Breast epithelium (tissue), 4 donors: ENCODE data around the gene TERB1. TPM values are rescaled to one million over a fixed set of nuclear protein-coding genes. Genes with fewer than 3 reads are reported as not detected.

Source experiments
- DNase-seq, 2 donors: peaks; one replicate each; pipeline ENCODE4 v3.0.0-alpha.2; 2019; ENCODE audit warnings: low spot score in 2 of 2
- H3K27ac ChIP-seq, 2 donors: fragments of 200-600 bp; sonication (generic) in 1 of 2; one replicate each; pipeline ENCODE4 v1.5.1; 2016 to 2019; ENCODE audit warnings: mild to moderate bottlenecking in 1 of 2
- H3K27me3 ChIP-seq, 2 donors: fragments of 200-600 bp; sonication (generic) in 1 of 2; one replicate each; pipeline versions ENCODE4 v1.5.1 to v1.6.0; 2017 to 2019; ENCODE audit warnings: control low read depth in 1 of 2, mild to moderate bottlenecking in 1 of 2
- H3K36me3 ChIP-seq: fragments of 200-600 bp; one replicate; pipeline ENCODE4 v1.5.1; 2019
- H3K4me1 ChIP-seq, 2 donors: fragments of 200-600 bp; sonication (generic); one replicate each; pipeline ENCODE4 v1.5.1; 2016 to 2019; ENCODE audit warnings: control low read depth in 1 of 2
- H3K4me3 ChIP-seq, 3 donors: fragments of 200-600 bp; sonication (generic); 1 replicate in 2 of 3; 2 replicates in 1 of 3; pipeline ENCODE4 v1.5.1; 2016 to 2019; ENCODE audit warnings: mild to moderate bottlenecking in 3 of 3, moderate library complexity in 2 of 3
- H3K9me3 ChIP-seq, 2 donors: fragments of 200-600 bp; sonication (generic) in 1 of 2; one replicate each; pipeline ENCODE4 v1.5.1; 2016 to 2019; ENCODE audit warnings: control low read depth in 1 of 2
- POLR2A ChIP-seq: fragments of 450-650 bp; IDR thresholded peaks from one replicate; pipeline ENCODE4 v1.6.1; 2016; ENCODE audit warnings: antibody characterized with exemption, mild to moderate bottlenecking, moderate library complexity
- POLR2AphosphoS5 ChIP-seq, 3 donors: sonication (generic); formaldehyde crosslinking; IDR thresholded peaks; one replicate each; pipeline ENCODE4 v1.6.1; 2017; ENCODE audit warnings: antibody characterized with exemption in 3 of 3
- intact Hi-C: fragments of 100-400 bp; cut with DNase I; formaldehyde crosslinking; loops from one replicate; pipeline ENCODE4 v1.15.1; 2023; ENCODE audit warnings: low total_unique reads
- total RNA-seq, 3 donors: library from RNA; depleted of rRNA; stranded (reverse); fragments of >200 nt; gene quantifications; one replicate each; pipeline ENCODE4 v1.1.0, GENCODE V29; 2016
- TF ChIP-seq, protein P1 (sequence below), 3 donors: fragments of 450-650 bp; IDR thresholded peaks; one replicate each; pipeline ENCODE4 v1.5.1; 2016 to 2017; ENCODE audit warnings: antibody characterized with exemption in 3 of 3, mild to moderate bottlenecking in 3 of 3, moderate library complexity in 3 of 3

The TERB1 gene, protein sequence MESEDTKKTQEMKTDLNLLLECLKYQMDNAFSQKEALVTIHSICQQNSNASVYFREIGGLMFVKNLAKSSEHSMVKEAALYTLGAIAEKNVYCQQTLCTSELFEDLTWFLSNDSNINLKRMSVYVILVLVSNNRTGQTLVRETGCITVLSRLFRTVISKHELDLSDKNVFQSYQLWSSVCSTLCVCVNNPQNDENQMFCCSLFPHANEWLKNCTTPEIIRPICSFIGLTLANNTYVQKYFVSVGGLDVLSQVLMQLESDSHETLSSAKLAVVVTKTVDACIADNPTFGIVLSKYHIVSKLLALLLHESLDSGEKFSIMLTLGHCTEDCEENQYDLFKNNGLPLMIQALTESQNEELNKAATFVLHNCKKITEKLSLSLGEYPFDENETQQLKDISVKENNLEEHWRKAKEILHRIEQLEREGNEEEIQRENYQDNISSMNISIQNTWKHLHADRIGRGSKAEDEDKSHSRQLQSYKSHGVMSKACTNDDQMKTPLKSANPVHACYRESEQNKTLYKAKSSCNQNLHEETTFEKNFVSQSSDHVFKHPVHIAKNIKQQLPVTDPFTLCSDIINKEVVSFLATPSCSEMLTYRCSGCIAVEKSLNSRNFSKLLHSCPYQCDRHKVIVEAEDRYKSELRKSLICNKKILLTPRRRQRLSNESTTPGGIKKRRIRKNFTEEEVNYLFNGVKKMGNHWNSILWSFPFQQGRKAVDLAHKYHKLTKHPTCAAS
- total RNA-seq, result under 1 TPM; 0.33 to 0.64 (median 0.59) TPM

DNA sequence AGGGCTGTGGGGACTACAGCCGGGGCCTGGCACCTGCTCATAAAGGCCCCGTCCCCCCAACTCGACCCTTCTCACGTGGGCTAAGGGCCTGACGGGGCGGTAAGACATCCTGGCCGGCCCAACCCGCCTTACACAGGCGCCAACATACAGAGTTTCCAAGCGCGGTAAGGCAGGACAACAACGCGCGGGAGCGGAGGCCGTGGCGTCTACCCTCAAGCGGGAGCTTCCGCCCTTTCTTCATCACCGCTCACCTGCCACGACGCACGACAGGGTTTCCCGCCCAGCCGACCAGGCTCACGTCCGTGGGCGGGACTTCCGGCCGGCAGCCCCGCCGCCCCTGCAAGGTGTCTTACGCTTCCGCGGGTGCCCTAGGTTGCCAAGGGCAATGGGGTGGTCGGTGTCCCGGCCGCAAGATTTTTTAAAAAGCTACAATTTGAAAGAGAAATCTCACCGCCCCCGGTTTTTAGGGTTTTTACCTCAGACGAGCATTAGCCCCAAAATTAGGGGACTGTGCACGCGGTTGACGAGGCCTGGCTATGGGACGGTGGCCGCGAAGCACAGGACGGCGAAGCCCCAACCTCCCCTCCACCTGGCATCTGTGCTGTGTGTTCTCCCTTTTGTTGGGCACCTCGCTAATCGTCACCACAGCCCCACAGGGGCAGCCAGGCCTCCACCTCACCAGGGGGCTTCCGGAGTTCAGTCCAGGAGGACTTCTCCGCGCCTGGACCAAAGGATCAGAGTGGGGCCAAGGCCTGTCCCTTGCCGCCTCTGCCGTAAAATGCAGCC, at the start of gene TERB1:
Gene TERB1 (minus strand): TSS at position 265 of the 786 bp plus-strand sequence. CDS start 4,786 bp downstream, outside the sequence.
- Histone ChIP-seq H3K4me3 (no peak within 1 kb of the TSS), H3K36me3 (no peaks in the 10 kb centered on the region), H3K4me1 (no peaks in the 10 kb centered on the region), H3K27me3 (no peaks in the 10 kb centered on the region), H3K27ac (no peak within 1 kb of the TSS), H3K9me3 (no peaks in the 10 kb centered on the region)
- DNase-seq, result no peak
- TF ChIP-seq POLR2A, result no peak
- TF ChIP-seq, protein P1, sequence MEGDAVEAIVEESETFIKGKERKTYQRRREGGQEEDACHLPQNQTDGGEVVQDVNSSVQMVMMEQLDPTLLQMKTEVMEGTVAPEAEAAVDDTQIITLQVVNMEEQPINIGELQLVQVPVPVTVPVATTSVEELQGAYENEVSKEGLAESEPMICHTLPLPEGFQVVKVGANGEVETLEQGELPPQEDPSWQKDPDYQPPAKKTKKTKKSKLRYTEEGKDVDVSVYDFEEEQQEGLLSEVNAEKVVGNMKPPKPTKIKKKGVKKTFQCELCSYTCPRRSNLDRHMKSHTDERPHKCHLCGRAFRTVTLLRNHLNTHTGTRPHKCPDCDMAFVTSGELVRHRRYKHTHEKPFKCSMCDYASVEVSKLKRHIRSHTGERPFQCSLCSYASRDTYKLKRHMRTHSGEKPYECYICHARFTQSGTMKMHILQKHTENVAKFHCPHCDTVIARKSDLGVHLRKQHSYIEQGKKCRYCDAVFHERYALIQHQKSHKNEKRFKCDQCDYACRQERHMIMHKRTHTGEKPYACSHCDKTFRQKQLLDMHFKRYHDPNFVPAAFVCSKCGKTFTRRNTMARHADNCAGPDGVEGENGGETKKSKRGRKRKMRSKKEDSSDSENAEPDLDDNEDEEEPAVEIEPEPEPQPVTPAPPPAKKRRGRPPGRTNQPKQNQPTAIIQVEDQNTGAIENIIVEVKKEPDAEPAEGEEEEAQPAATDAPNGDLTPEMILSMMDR (IDR thresholded peaks at IDR 0.05), result no peak
- no peak for TF ChIP-seq POLR2AphosphoS5 (IDR thresholded peaks at IDR 0.05)
- intact Hi-C loops, result no loop called here

DNA sequence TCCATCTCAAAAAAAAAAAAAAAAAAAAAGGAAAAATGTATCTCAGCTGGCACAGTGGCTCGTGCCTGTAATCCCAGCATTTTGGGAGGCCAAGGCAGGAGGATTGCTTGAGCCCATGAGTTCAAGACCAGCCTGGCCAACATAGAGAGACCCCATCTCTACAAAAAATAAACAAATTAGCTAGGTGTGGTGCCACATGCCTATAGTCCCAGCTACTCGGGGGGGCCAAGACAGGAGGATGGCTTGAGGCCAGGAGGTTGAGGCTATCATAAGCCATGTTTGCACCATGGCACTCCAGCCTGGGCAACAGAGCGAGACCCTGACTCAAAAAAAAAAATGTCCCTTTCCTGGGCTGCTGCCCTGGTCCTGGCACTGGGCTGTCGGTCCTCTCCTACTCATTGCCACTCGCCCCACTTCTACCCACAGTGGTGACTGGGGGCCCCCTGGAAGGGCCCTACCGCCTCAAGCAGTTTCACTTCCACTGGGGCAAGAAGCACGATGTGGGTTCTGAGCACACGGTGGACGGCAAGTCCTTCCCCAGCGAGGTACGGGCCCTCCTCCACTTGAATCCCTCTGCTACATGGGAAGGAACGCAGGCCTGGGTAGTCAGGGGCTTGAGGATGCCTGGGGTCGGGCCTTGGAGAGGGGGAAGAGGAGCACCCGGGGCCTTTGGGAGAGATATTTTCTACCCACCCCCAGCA, 48.9 kb upstream of the TERB1 start:
- Histone ChIP-seq H3K4me1 (no peaks in the 10 kb centered on the region), H3K9me3 (no peaks in the 10 kb centered on the region), H3K27me3 (peaks cover 0 to 15% of the 10 kb centered on the region in 2 donors), H3K4me3 (no peak overlapping the region), H3K36me3 (no peaks in the 10 kb centered on the region), H3K27ac (no peak overlapping the region)
- TF ChIP-seq, protein P1 (IDR thresholded peaks at IDR 0.05), result no peak
- TF ChIP-seq POLR2A (no peak), POLR2AphosphoS5 (IDR thresholded peaks at IDR 0.05) (no peak)
- peak in 1 of 2 donors; percentile 38 for DNase-seq
- intact Hi-C loops, result no loop called here

DNA sequence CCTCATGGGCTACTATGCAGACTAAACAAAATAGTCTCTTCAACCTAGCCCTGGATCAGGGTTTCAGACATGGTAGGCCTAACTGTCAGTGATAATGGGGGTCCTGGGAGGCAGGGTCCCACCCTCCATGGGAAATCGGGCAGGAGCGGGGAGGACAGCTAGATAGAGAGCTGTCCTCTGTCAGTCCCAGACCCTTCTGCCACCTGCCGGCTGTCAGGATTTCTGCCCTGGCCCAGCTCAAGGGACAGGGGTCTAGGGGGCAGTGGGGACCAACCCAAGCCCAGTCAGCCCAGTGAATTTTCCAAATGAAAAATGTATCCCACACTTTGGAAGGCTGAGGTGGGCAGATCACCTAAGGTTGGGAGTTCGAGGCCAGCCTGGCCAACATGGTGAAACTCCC, 48.2 kb upstream of the TERB1 start:
- H3K4me3 ChIP-seq, result no peak overlapping the region
- peaks cover 2 to 5% of the 10 kb centered on the region in 2 donors for H3K4me1 ChIP-seq
- no peaks in the 10 kb centered on the region for H3K36me3 ChIP-seq
- H3K9me3 ChIP-seq, result no peaks in the 10 kb centered on the region
- DNase-seq, result no peak
- intact Hi-C loops, result no loop called here
- TF ChIP-seq POLR2A (no peak), POLR2AphosphoS5 (IDR thresholded peaks at IDR 0.05) (no peak)
- TF ChIP-seq, protein P1 (IDR thresholded peaks at IDR 0.05), result no peak
- H3K27ac ChIP-seq, result no peak overlapping the region
- H3K27me3 ChIP-seq, result peaks cover 0 to 22% of the 10 kb centered on the region in 2 donors

DNA sequence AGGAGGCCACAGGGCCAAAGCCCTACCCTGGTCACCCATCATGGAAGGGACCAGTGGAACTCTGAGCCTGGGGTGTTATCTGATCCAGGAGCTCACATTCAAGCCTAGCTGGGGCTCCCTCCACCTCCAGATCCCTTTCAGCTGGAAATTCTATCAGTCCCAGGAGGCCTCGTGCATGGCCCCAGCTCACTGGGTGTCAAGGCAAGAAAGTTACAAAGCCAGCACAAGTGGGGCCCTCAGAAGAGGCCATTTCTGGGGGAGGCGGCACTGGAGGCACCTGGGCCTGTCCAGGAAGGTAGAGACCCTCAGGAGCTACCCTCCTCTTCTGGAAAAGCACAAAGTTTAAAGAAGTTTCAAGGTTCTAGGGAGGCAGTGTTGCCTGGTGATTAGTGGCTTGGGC, 47.6 kb upstream of the TERB1 start:
- no peak for TF ChIP-seq POLR2AphosphoS5 (IDR thresholded peaks at IDR 0.05)
- TF ChIP-seq, protein P1 (IDR thresholded peaks at IDR 0.05), result no peak
- TF ChIP-seq POLR2A, result no peak
- Histone ChIP-seq H3K4me1 (peaks cover 4 to 6% of the 10 kb centered on the region in 2 donors), H3K27ac (no peak overlapping the region), H3K9me3 (no peaks in the 10 kb centered on the region), H3K36me3 (no peaks in the 10 kb centered on the region), H3K4me3 (no peak overlapping the region), H3K27me3 (peaks cover 0 to 22% of the 10 kb centered on the region in 2 donors)
- intact Hi-C loops, result no loop called here
- DNase-seq, result no peak
